Measurements from ENCODE around the gene UBR3.

UBR3 gene

GRCh38 chr2:170012773-170013172, 185.5 kb downstream of the UBR3 start:
- no peak overlapping the region for H3K27ac Mint-ChIP-seq
- H3K36me3 Mint-ChIP-seq = peaks cover 11% of the 10 kb centered on the region
- H3K9me3 Mint-ChIP-seq (ENCODE audit: low read depth) = no peaks in the 10 kb centered on the region
- no peaks in the 10 kb centered on the region for H3K4me1 Mint-ChIP-seq (ENCODE audit: low read depth)
- H3K27me3 Mint-ChIP-seq = no peaks in the 10 kb centered on the region
- H3K4me3 Mint-ChIP-seq = no peak overlapping the region

GRCh38 chr2:170013802-170014551, 186.7 kb downstream of the UBR3 start:
- H3K27me3 Mint-ChIP-seq = no peaks in the 10 kb centered on the region
- H3K4me3 Mint-ChIP-seq = no peak overlapping the region
- H3K4me1 Mint-ChIP-seq (ENCODE audit: low read depth) = no peaks in the 10 kb centered on the region
- no peak overlapping the region for H3K27ac Mint-ChIP-seq
- H3K9me3 Mint-ChIP-seq (ENCODE audit: low read depth) = no peaks in the 10 kb centered on the region
- H3K36me3 Mint-ChIP-seq = peaks cover 16% of the 10 kb centered on the region

- Mint-ChIP-seq H3K4me1 (ENCODE audit: low read depth) (no peaks in the 10 kb centered on the region), H3K4me3 (no peak overlapping the region), H3K27me3 (no peaks in the 10 kb centered on the region), H3K27ac (no peak overlapping the region), H3K36me3 (peaks cover 15% of the 10 kb centered on the region), H3K9me3 (ENCODE audit: low read depth) (no peaks in the 10 kb centered on the region)
Measured at GRCh38 chr2:170014769-170015168, 187.5 kb downstream of the UBR3 start.

- H3K27ac Mint-ChIP-seq = no peak overlapping the region
- H3K9me3 Mint-ChIP-seq (ENCODE audit: low read depth) = no peaks in the 10 kb centered on the region
- peaks cover 21% of the 10 kb centered on the region for H3K36me3 Mint-ChIP-seq
- H3K4me1 Mint-ChIP-seq (ENCODE audit: low read depth) = no peaks in the 10 kb centered on the region
- no peaks in the 10 kb centered on the region for H3K27me3 Mint-ChIP-seq
- H3K4me3 Mint-ChIP-seq = no peak overlapping the region
Measured at GRCh38 chr2:170017860-170018532, 190.7 kb downstream of the UBR3 start.

GRCh38 chr2:170019060-170019805, 192.0 kb downstream of the UBR3 start:
- no peaks in the 10 kb centered on the region for H3K27me3 Mint-ChIP-seq
- no peaks in the 10 kb centered on the region for H3K4me1 Mint-ChIP-seq (ENCODE audit: low read depth)
- no peak overlapping the region for H3K27ac Mint-ChIP-seq
- peaks cover 23% of the 10 kb centered on the region for H3K36me3 Mint-ChIP-seq
- H3K9me3 Mint-ChIP-seq (ENCODE audit: low read depth) = no peaks in the 10 kb centered on the region
- no peak overlapping the region for H3K4me3 Mint-ChIP-seq

GRCh38 chr2:170020777-170021176, 193.5 kb downstream of the UBR3 start:
- H3K27me3 Mint-ChIP-seq = no peaks in the 10 kb centered on the region
- H3K27ac Mint-ChIP-seq = no peak overlapping the region
- no peaks in the 10 kb centered on the region for H3K9me3 Mint-ChIP-seq (ENCODE audit: low read depth)
- peaks cover 23% of the 10 kb centered on the region for H3K36me3 Mint-ChIP-seq
- H3K4me1 Mint-ChIP-seq (ENCODE audit: low read depth) = no peaks in the 10 kb centered on the region
- H3K4me3 Mint-ChIP-seq = no peak overlapping the region

GRCh38 chr2:170022692-170023091, 195.4 kb downstream of the UBR3 start:
- no peak overlapping the region for H3K27ac Mint-ChIP-seq
- no peaks in the 10 kb centered on the region for H3K4me1 Mint-ChIP-seq (ENCODE audit: low read depth)
- H3K27me3 Mint-ChIP-seq = no peaks in the 10 kb centered on the region

GRCh38 chr2:170024721-170025120, 197.5 kb downstream of the UBR3 start:
- H3K27me3 Mint-ChIP-seq = no peaks in the 10 kb centered on the region
- H3K4me1 Mint-ChIP-seq (ENCODE audit: low read depth) = no peaks in the 10 kb centered on the region
- no peak overlapping the region for H3K4me3 Mint-ChIP-seq
- H3K27ac Mint-ChIP-seq = no peak overlapping the region
- H3K36me3 Mint-ChIP-seq = peaks cover 21% of the 10 kb centered on the region
- no peaks in the 10 kb centered on the region for H3K9me3 Mint-ChIP-seq (ENCODE audit: low read depth)

More at GRCh38 chr2:170022692-170023091, 195.4 kb downstream of the UBR3 start:
- Mint-ChIP-seq H3K4me3 (no peak overlapping the region), H3K9me3 (ENCODE audit: low read depth) (no peaks in the 10 kb centered on the region), H3K36me3 (peaks cover 23% of the 10 kb centered on the region)

GRCh38 chr2:170025223-170025622, 198.0 kb downstream of the UBR3 start:
- H3K36me3 Mint-ChIP-seq = peaks cover 20% of the 10 kb centered on the region
- H3K9me3 Mint-ChIP-seq (ENCODE audit: low read depth) = peaks cover 3% of the 10 kb centered on the region
- H3K27me3 Mint-ChIP-seq = no peaks in the 10 kb centered on the region
- no peak overlapping the region for H3K27ac Mint-ChIP-seq
- no peak overlapping the region for H3K4me3 Mint-ChIP-seq
- no peaks in the 10 kb centered on the region for H3K4me1 Mint-ChIP-seq (ENCODE audit: low read depth)

- no peaks in the 10 kb centered on the region for H3K4me1 Mint-ChIP-seq (ENCODE audit: low read depth)
- H3K27ac Mint-ChIP-seq = no peak overlapping the region
- H3K9me3 Mint-ChIP-seq (ENCODE audit: low read depth) = peaks cover 8% of the 10 kb centered on the region
- no peak overlapping the region for H3K4me3 Mint-ChIP-seq
- no peaks in the 10 kb centered on the region for H3K27me3 Mint-ChIP-seq
- H3K36me3 Mint-ChIP-seq = peaks cover 22% of the 10 kb centered on the region
Measured at GRCh38 chr2:170026361-170026760, 199.1 kb downstream of the UBR3 start.

GRCh38 chr2:170029551-170029950, 202.3 kb downstream of the UBR3 start:
- Mint-ChIP-seq H3K27me3 (no peaks in the 10 kb centered on the region), H3K9me3 (ENCODE audit: low read depth) (peaks cover 8% of the 10 kb centered on the region), H3K4me1 (ENCODE audit: low read depth) (no peaks in the 10 kb centered on the region), H3K4me3 (no peak overlapping the region), H3K36me3 (peaks cover 26% of the 10 kb centered on the region), H3K27ac (no peak overlapping the region)

GRCh38 chr2:170030040-170030439, 202.8 kb downstream of the UBR3 start:
- Mint-ChIP-seq H3K36me3 (peaks cover 28% of the 10 kb centered on the region), H3K27ac (no peak overlapping the region)

GRCh38 chr2:170031288-170031687, 204.0 kb downstream of the UBR3 start:
- Mint-ChIP-seq H3K9me3 (ENCODE audit: low read depth) (peaks cover 8% of the 10 kb centered on the region), H3K4me1 (ENCODE audit: low read depth) (no peaks in the 10 kb centered on the region), H3K36me3 (peaks cover 36% of the 10 kb centered on the region), H3K27me3 (no peaks in the 10 kb centered on the region), H3K27ac (no peak overlapping the region), H3K4me3 (no peak overlapping the region)

More at GRCh38 chr2:170030040-170030439, 202.8 kb downstream of the UBR3 start:
- Mint-ChIP-seq H3K27me3 (no peaks in the 10 kb centered on the region), H3K9me3 (ENCODE audit: low read depth) (peaks cover 8% of the 10 kb centered on the region), H3K4me1 (ENCODE audit: low read depth) (no peaks in the 10 kb centered on the region), H3K4me3 (no peak overlapping the region)

- Mint-ChIP-seq H3K4me3 (no peak overlapping the region), H3K9me3 (ENCODE audit: low read depth) (peaks cover 8% of the 10 kb centered on the region), H3K36me3 (peaks cover 40% of the 10 kb centered on the region), H3K27me3 (no peaks in the 10 kb centered on the region), H3K27ac (no peak overlapping the region), H3K4me1 (ENCODE audit: low read depth) (no peaks in the 10 kb centered on the region)
Measured at GRCh38 chr2:170034596-170034995, 207.3 kb downstream of the UBR3 start.

- Mint-ChIP-seq H3K4me1 (ENCODE audit: low read depth) (no peaks in the 10 kb centered on the region), H3K36me3 (peaks cover 30% of the 10 kb centered on the region), H3K4me3 (no peak overlapping the region), H3K27ac (no peak overlapping the region), H3K27me3 (no peaks in the 10 kb centered on the region), H3K9me3 (ENCODE audit: low read depth) (no peaks in the 10 kb centered on the region)
Measured at GRCh38 chr2:170038734-170039133, 211.5 kb downstream of the UBR3 start.

All from activated naive CD8-positive, alpha-beta T cell (primary cell).